Subcutaneous abdominal adipose tissue (tissue), 5 donors: ENCODE measurements around the gene WDFY1.

ENCODE experiments used
- H3K27ac ChIP-seq: one replicate; pipeline ENCODE4 v1.7.0; 2013; ENCODE audit warnings: low read depth, mild to moderate bottlenecking, inconsistent platforms, low read length, moderate library complexity
- H3K27me3 ChIP-seq, 5 donors: one replicate each; pipeline ENCODE4 v1.7.0; 2013; ENCODE audit warnings: low read length in 5 of 5, inconsistent platforms in 1 of 5; ENCODE audit not compliant: control insufficient read depth in 5 of 5, insufficient read depth in 4 of 5
- H3K36me3 ChIP-seq, 5 donors: one replicate each; pipeline ENCODE4 v1.7.0; 2013; ENCODE audit warnings: low read length in 5 of 5; ENCODE audit not compliant: control insufficient read depth in 5 of 5, insufficient read depth in 5 of 5
- H3K4me1 ChIP-seq, 5 donors: one replicate each; pipeline ENCODE4 v1.7.0; 2013; ENCODE audit warnings: low read length in 5 of 5, mild to moderate bottlenecking in 3 of 5, moderate library complexity in 1 of 5; ENCODE audit not compliant: control insufficient read depth in 5 of 5, insufficient read depth in 5 of 5
- H3K4me3 ChIP-seq, 5 donors: one replicate each; pipeline ENCODE4 v1.7.0; 2013; ENCODE audit warnings: low read length in 5 of 5, low read depth in 1 of 5
- H3K9ac ChIP-seq, 5 donors: one replicate each; pipeline ENCODE4 v1.7.0; 2013; ENCODE audit warnings: low read length in 5 of 5, mild to moderate bottlenecking in 4 of 5, moderate library complexity in 3 of 5
- H3K9me3 ChIP-seq, 5 donors: one replicate each; pipeline ENCODE4 v1.7.0; 2013; ENCODE audit warnings: low read length in 5 of 5; ENCODE audit not compliant: control insufficient read depth in 5 of 5
- donor health status: healthy.
- donor health status: healthy.
- donor health status: healthy.
- donor health status: healthy.
- donor health status: healthy.

Gene WDFY1

DNA sequence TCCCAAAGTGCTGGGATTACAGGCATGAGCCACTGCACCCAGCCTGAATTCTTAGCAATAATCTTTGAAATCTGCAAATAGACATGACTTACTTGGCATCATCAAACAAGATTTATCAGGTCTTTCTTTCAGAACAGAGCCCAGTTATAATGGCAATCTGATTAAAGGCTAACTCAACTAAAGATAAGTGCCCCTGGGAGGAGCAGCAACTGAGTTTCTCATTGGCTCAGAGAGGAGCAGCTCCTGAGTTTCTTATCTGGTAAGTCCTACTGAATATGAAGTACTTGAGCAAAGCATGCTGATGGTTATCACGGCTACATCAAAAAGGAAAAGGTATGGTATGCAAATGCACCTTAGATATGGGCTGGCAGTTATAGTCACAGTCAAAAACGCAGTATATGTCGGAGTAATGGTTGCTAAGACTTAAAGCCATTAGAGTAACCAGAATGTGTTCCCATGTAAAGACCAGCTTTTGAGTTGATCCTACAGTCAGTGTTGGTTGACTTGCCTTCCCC, 92.8 kb downstream of the WDFY1 start:
- no peaks in the 10 kb centered on the region for H3K4me1 ChIP-seq
- peaks cover 11 to 35% (median 12%) of the 10 kb centered on the region in 5 donors for H3K36me3 ChIP-seq
- no peak overlapping the region for H3K9ac ChIP-seq
- no peak overlapping the region for H3K4me3 ChIP-seq
- H3K9me3 ChIP-seq, result no peaks in the 10 kb centered on the region
- no peak overlapping the region for H3K27ac ChIP-seq
- H3K27me3 ChIP-seq, result no peaks in the 10 kb centered on the region

DNA sequence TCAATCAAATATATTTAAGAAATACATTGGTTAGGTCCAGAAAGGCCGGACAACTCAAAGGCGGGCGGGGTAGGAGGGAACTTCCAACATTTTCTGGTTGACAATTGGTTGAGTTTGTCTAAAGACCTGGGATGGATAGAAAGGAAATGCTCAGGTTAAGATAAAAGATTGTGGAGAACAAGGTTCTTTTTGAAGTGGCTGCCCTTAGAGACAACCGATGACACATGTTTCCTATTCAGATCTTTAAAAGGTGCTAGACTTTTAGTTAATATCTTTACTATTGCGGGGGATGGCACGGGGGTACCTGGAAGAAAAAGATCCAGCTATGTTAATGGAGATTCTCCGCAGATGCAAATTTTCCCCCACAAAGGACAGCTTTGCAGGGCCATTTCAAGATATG, 97.7 kb downstream of the WDFY1 start:
- Histone ChIP-seq H3K4me1 (no peaks in the 10 kb centered on the region), H3K9ac (no peak overlapping the region), H3K36me3 (peaks cover 1 to 17% (median 2%) of the 10 kb centered on the region in 5 donors), H3K27ac (no peak overlapping the region), H3K9me3 (peaks cover 0 to 2% (median 0%) of the 10 kb centered on the region in 5 donors), H3K4me3 (no peak overlapping the region), H3K27me3 (no peaks in the 10 kb centered on the region)

GRCh38 chr2:223846515-223846914, 98.6 kb downstream of the WDFY1 start:
- Histone ChIP-seq H3K4me3 (no peak overlapping the region), H3K27ac (no peak overlapping the region), H3K9ac (no peak overlapping the region), H3K36me3 (peaks cover 0 to 17% (median 0%) of the 10 kb centered on the region in 5 donors), H3K9me3 (peaks cover 0 to 2% (median 0%) of the 10 kb centered on the region in 5 donors), H3K27me3 (no peaks in the 10 kb centered on the region), H3K4me1 (no peaks in the 10 kb centered on the region)

DNA sequence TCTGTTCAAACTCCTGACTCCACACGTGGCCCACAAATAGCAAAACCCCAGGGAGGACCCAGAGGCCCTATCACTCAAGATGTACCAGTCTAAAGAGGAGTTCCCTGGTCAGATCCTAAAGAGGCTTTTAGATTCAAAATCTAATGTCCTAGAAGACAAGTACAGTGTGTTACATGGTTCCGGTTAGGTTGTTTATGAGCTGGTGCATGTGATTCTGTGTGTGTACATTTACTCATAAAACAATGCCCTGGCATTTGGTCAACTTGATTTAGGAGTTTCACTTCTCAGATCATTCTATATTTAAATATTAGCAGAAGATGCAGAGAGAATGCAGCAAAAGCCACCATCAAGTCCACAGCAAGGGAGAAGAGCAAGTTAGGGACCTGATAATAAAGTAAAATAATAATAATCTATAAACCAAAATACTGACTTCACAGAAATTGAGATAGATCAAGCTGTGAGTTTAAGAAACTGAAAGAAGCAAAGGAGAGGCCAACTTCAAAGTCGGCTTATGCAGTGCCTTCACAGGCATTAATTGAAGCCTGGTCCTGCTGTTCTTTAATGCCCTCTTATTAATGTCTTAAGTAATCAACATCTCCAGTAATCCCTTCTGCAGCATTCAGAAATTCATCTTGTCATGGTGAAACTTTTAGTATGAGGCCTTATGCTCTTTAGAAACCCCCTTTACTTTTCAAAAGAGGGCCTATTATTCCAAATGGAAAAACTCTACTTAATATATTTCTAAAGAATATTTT, 103.5 kb downstream of the WDFY1 start:
- peaks cover 0 to 2% (median 0%) of the 10 kb centered on the region in 5 donors for H3K36me3 ChIP-seq
- H3K9ac ChIP-seq, result no peak overlapping the region
- no peak overlapping the region for H3K27ac ChIP-seq
- H3K4me3 ChIP-seq, result no peak overlapping the region
- no peaks in the 10 kb centered on the region for H3K27me3 ChIP-seq
- peaks cover 0 to 2% (median 0%) of the 10 kb centered on the region in 5 donors for H3K9me3 ChIP-seq
- H3K4me1 ChIP-seq, result peaks cover 2 to 13% (median 5%) of the 10 kb centered on the region in 5 donors

- Histone ChIP-seq H3K9me3 (no peaks in the 10 kb centered on the region), H3K27me3 (no peaks in the 10 kb centered on the region), H3K4me3 (peak within 1 kb of the TSS; percentile 51 to 85 (median 70)), H3K9ac (peak within 1 kb of the TSS in 2 of 5 donors; percentile 64 to 71), H3K4me1 (peaks cover 2 to 22% (median 11%) of the 10 kb centered on the region in 5 donors), H3K36me3 (no peaks in the 10 kb centered on the region), H3K27ac (no peak within 1 kb of the TSS)
Observed at GRCh38 chr2:223837287-223838061, 107.7 kb downstream of the WDFY1 start, which contains the start of gene AP1S3. AP1S3 (minus strand) TSS chr2:223837582; CDS start chr2:223837450, 132 bp downstream.

- Histone ChIP-seq H3K27ac (no peak overlapping the region), H3K4me1 (peaks cover 2 to 24% (median 14%) of the 10 kb centered on the region in 5 donors), H3K4me3 (no peak overlapping the region), H3K9ac (no peak overlapping the region), H3K27me3 (no peaks in the 10 kb centered on the region), H3K36me3 (no peaks in the 10 kb centered on the region), H3K9me3 (no peaks in the 10 kb centered on the region)
Observed at GRCh38 chr2:223835701-223836532, 109.2 kb downstream of the WDFY1 start.

DNA sequence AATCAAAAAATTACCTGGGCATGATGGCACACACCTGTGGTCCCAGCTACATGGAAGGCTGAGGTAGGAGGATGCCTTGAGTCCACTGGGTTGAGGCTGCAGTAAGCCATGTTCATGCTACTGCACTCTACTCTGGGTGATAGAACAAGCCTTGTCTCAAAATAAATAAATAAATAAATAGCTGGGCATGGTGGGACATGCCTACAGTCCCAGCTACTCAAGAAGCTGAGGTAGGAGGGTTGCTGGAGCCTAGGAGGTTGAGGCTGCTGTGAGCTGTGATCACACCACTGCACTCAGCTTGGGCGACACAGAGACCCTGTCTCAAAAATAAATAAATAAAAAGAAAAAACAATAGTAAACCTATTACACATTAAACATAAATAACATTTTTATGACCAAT, 110.7 kb downstream of the WDFY1 start:
- H3K4me3 ChIP-seq, result no peak overlapping the region
- peaks cover 2 to 24% (median 14%) of the 10 kb centered on the region in 5 donors for H3K4me1 ChIP-seq
- H3K27me3 ChIP-seq, result no peaks in the 10 kb centered on the region
- H3K9ac ChIP-seq, result no peak overlapping the region
- no peaks in the 10 kb centered on the region for H3K9me3 ChIP-seq
- H3K27ac ChIP-seq, result no peak overlapping the region
- H3K36me3 ChIP-seq, result no peaks in the 10 kb centered on the region

DNA sequence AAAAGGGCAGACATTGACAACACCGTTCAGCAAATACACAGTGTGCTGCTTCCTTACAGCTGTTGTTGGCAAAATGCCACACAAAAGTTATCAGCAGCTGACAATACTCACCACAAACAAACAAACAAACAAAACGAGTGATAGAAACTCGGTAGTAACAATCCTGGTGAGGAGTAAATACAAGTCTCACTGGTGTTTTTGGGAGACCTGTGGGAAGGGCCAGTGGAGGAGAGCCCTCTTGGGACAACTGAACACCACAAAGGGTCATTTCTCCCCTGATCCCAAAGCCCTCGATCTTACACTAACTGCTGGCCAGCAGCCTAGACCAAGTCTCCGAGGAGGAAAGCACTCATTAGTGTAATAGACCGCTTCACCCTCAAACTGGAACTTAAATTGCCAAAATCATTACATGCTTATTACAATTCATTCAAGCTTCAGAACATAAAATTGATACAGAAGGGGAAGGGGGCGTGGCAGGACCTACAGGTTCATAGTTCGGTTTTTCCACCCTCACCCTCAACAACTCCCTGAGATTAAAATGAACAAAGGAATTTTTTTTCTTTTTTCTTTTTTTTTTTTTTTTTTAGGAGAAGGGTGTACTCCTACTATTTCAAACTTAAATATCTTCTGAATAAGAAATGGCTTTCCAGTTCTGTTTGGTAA, 112.8 kb downstream of the WDFY1 start:
- H3K9me3 ChIP-seq, result no peaks in the 10 kb centered on the region
- no peak overlapping the region for H3K9ac ChIP-seq
- no peak overlapping the region for H3K4me3 ChIP-seq
- peaks cover 2 to 20% (median 14%) of the 10 kb centered on the region in 5 donors for H3K4me1 ChIP-seq
- H3K36me3 ChIP-seq, result no peaks in the 10 kb centered on the region
- no peaks in the 10 kb centered on the region for H3K27me3 ChIP-seq
- no peak overlapping the region for H3K27ac ChIP-seq

- no peak overlapping the region for H3K4me3 ChIP-seq
- H3K9ac ChIP-seq, result no peak overlapping the region
- no peaks in the 10 kb centered on the region for H3K9me3 ChIP-seq
- H3K27ac ChIP-seq, result no peak overlapping the region
- H3K27me3 ChIP-seq, result no peaks in the 10 kb centered on the region
- H3K36me3 ChIP-seq, result no peaks in the 10 kb centered on the region
- peaks cover 0 to 6% (median 3%) of the 10 kb centered on the region in 5 donors for H3K4me1 ChIP-seq
Observed at GRCh38 chr2:223829128-223829527, 116.0 kb downstream of the WDFY1 start.
